Measurements from ENCODE around the gene IFT20.
A peak's percentile ranks its signal among the peaks of the same experiment; 100 is the strongest.

IFT20 gene

GRCh38 chr17:28335201-28335958 lies at the start of gene IFT20, which contains the start of gene TNFAIP1:
IFT20 (minus strand) TSS chr17:28335472; CDS start chr17:28331985, 3,487 bp downstream.
TNFAIP1 (plus strand) TSS chr17:28335761; CDS start chr17:28339522, 3,761 bp downstream.
- peak; percentile 97 for DNase-seq

- DNase-seq = peak; percentile 11
These were observed 49.7 kb upstream of the IFT20 start for GRCh38 chr17:28385037-28385400.

GRCh38 chr17:28384281-28385036 lies 49.2 kb upstream of the IFT20 start:
- peak; percentile 72 for DNase-seq

DNA sequence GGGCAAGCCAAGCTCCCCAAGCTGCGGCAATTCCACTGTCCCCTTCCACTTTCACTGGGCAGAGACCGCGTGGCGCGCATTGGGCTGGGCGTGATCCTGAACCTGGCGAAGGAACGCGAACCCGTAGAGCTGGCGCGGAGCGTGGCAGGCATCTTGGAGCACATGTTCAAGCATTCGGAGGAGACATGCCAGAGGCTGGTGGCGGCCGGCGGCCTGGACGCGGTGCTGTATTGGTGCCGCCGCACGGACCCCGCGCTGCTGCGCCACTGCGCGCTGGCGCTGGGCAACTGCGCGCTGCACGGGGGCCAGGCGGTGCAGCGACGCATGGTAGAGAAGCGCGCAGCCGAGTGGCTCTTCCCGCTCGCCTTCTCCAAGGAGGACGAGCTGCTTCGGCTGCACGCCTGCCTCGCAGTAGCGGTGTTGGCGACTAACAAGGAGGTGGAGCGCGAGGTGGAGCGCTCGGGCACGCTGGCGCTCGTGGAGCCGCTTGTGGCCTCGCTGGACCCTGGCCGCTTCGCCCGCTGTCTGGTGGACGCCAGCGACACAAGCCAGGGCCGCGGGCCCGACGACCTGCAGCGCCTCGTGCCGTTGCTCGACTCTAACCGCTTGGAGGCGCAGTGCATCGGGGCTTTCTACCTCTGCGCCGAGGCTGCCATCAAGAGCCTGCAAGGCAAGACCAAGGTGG lies 46.0 kb upstream of the IFT20 start:
- DNase-seq = peak; percentile 21

GRCh38 chr17:28379814-28380801 lies 44.8 kb upstream of the IFT20 start:
- no peak for DNase-seq

DNA sequence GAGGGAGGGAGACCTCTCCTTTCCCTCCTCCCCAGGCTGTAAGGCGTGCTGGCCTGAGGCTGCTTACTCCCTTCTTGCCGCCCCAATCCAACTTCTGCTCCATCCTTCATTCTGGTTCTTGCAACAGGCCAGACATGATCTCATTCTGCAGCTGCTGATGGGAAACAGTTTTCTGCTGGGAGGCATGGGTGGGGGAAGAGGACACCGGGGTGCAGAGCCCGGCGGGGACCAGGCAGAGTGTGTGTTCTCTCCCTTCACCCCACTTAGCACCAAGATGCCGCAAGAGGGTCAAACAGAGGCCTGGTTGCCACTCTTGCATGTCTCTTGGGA lies 37.6 kb upstream of the IFT20 start:
- DNase-seq = no peak

DNA sequence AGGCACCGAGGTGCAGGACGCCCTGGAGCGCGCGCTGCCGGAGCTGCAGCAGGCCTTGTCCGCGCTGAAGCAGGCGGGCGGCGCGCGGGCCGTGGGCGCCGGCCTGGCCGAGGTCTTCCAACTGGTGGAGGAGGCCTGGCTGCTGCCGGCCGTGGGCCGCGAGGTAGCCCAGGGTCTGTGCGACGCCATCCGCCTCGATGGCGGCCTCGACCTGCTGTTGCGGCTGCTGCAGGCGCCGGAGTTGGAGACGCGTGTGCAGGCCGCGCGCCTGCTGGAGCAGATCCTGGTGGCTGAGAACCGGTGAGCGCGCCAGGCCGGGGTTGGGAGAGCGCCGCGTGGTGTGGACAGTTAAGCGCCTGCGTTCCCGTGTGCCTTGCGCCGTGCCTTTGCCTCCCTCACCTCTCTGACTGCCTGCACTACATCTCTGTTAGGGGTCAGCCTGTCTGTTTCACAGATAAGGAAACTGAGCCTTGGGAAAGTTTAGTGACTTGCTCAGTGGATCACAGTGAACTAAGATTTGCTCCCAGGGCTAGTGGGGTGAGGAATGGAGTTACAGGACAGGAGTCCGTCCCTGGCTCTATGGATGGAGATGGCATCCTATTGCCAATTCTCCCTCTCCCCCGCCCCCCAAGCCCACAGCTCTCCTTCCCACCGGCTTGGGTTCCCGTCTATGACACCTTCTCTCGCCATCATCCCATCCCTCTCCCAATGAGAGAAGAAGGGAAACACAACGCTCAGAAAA lies 37.1 kb upstream of the IFT20 start:
- peak; percentile 41 for DNase-seq

GRCh38 chr17:28371245-28372202 lies 36.3 kb upstream of the IFT20 start, which contains the start of gene SARM1:
SARM1 (plus strand) TSS chr17:28371694; CDS start chr17:28372033, 339 bp downstream.
- peak; percentile 92 for DNase-seq

GRCh38 chr17:28370744-28371103 lies 35.5 kb upstream of the IFT20 start:
- DNase-seq = no peak

DNA sequence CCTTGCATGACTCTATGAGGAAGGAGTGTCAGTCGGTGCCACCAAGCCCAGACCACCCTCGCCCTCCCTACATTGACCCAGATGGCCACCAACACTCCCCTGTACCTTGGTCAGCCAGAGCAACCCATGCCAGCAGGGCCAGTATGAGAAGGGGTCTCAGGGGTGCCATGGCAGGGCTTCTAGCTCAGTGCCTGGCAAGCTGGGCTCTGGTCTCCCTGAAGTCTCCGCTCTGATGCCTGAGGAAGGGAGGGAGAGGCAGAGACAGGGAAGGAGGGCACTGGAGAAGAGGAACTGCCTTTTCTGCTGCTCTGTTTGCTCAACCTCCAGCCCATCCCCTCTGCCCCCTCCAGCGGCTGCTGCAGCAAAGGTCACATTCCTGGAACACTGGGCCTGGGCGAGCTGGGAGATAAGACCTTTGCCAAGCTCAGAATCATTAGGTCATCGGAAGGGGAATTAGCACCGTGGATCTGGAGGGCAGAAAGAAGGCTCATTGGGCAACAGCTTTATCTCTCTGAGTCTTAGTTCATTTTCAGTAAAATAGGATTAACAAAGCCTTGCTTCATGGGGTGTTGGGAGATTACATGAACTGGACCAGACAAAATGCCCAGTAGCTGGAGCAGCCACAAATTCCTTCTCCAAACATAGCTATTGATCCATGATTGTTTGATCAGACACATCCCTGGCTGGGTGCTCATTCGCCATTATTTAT lies 34.9 kb upstream of the IFT20 start, which contains the start of gene VTN:
TSS of gene VTN (minus strand) at position 273 of the 709 bp plus-strand sequence. CDS start at position 169, 104 bp downstream.
- no peak for DNase-seq

GRCh38 chr17:28369684-28370034 lies 34.4 kb upstream of the IFT20 start:
- peak; percentile 14 for DNase-seq

GRCh38 chr17:28368915-28369683 lies 33.8 kb upstream of the IFT20 start:
- DNase-seq = no peak

- DNase-seq = no peak
These were observed 33.1 kb upstream of the IFT20 start for GRCh38 chr17:28368306-28368831.

- DNase-seq = no peak
These were observed 32.5 kb upstream of the IFT20 start for GRCh38 chr17:28367641-28368305.

- DNase-seq = no peak
These were observed 31.3 kb upstream of the IFT20 start for GRCh38 chr17:28366605-28367004.

- no peak for DNase-seq
These were observed 30.2 kb upstream of the IFT20 start for GRCh38 chr17:28365487-28365886.

DNA sequence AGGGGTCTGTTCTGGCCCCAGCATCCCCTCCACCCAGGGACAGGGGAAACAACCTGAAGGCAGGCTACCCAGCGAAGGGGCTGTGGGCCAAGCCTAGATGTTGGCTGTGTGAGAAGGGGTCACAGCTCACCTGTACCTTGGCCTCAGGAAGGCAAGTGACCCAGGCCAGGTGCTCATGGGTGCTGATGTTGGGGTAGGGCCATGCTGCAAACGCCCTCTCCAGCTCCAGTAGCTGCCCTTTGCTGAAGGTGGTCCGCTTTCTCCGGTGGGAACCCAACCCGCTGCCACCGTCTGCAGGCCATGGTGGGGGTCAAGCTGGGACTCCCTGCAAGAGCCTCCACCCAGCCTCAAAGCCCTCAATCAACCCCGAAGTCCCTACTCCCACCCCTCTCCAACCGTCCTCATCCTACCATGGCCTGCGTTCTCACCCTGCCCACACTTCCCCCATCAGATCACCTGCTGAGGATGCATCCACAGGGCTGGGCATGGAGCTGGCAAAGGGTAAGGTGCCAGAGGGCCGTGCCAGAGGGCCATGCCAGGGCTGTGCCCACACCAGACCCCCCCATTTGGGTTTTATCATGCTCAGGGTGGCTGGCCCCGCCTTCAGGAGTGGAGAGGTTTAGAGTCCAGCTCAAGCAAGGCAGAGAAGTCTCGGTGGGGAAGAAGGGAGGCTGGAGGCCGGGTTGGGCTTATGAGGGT lies 29.5 kb upstream of the IFT20 start, which contains the start of gene SEBOX:
TSS of gene SEBOX (minus strand) at position 535 of the 699 bp plus-strand sequence. CDS start at position 487, 48 bp downstream.
- no peak for DNase-seq

Measured in CD4-positive, alpha-beta T cell treated with Interleukin-6 for 4 hours (primary cell).